GM13976 (cell line): ENCODE measurements around the gene UBE2G2.

Experiments used
- DNase-seq: peaks from one replicate; pipeline ENCODE4 v3.0.0; 2012; ENCODE audit warnings: low spot score
- CTCF ChIP-seq: IDR thresholded peaks from 2 replicates; pipeline ENCODE4 v1.5.1; 2012; ENCODE audit warnings: borderline replicate concordance, mild to moderate bottlenecking; ENCODE audit not compliant: insufficient read depth; ENCODE audit errors: extremely low read depth, missing control alignments, control extremely low read depth
- in situ Hi-C: fragments of 300-500 bp; cut with MboI; formaldehyde crosslinking; loops from one replicate; pipeline ENCODE4 v1.12.0; 2022; ENCODE audit warnings: low sequenced_read_pairs, mixed read lengths, inconsistent platforms; ENCODE audit not compliant: unreplicated experiment

UBE2G2 gene

GRCh38 chr21:44729336-44730027, 72.1 kb downstream of the UBE2G2 start:
- in situ Hi-C loops: no loop called here
- DNase-seq: no peak
- TF ChIP-seq CTCF: no peak

GRCh38 chr21:44728716-44729115, 72.9 kb downstream of the UBE2G2 start:
- TF ChIP-seq CTCF: no peak
- in situ Hi-C loops: no loop called here
- no peak for DNase-seq

- in situ Hi-C loops: no loop called here
- no peak for TF ChIP-seq CTCF
- DNase-seq: no peak
These were observed 73.9 kb downstream of the UBE2G2 start for GRCh38 chr21:44727757-44728156.

GRCh38 chr21:44727321-44727720, 74.3 kb downstream of the UBE2G2 start:
- TF ChIP-seq CTCF: no peak
- in situ Hi-C loops: no loop called here

GRCh38 chr21:44726826-44727225, 74.8 kb downstream of the UBE2G2 start:
- DNase-seq: no peak
- no peak for TF ChIP-seq CTCF
- in situ Hi-C loops: no loop called here

More at GRCh38 chr21:44727321-44727720, 74.3 kb downstream of the UBE2G2 start:
- no peak for DNase-seq

GRCh38 chr21:44724926-44725325, 76.7 kb downstream of the UBE2G2 start:
- TF ChIP-seq CTCF: no peak
- in situ Hi-C loops: no loop called here
- no peak for DNase-seq
